Right lobe of liver (tissue), 6 donors: ENCODE measurements around the gene SOWAHC. TPM values are rescaled to one million over a fixed set of nuclear protein-coding genes. Genes with fewer than 3 reads are reported as not detected.

Experiments
- ATAC-seq, 4 donors: fragments of 200-7000 bp; cut with Tn5 transposase; one replicate each; pipeline ENCODE4 v1.9.1; 2020; ENCODE audit warnings: mild to moderate bottlenecking in 4 of 4, moderate library complexity in 4 of 4
- DNase-seq, 3 donors: peaks; one replicate each; pipeline ENCODE4 v3.0.0-alpha.2; 2020
- H3K27ac ChIP-seq, 3 donors: fragments of 200-600 bp; one replicate each; pipeline ENCODE4 v1.8.0; 2022
- H3K27me3 ChIP-seq, 2 donors: fragments of 200-600 bp; one replicate each; pipeline ENCODE4 v1.8.0; 2022
- H3K36me3 ChIP-seq, 4 donors: fragments of 200-600 bp; sonication (generic) in 1 of 4; one replicate each; pipeline versions ENCODE4 v1.5.1 to v1.8.0; 2017 to 2022; ENCODE audit warnings: control low read depth in 1 of 4
- H3K4me1 ChIP-seq, 4 donors: fragments of 200-600 bp; sonication (generic) in 1 of 4; one replicate each; pipeline versions ENCODE4 v1.5.1 to v1.8.0; 2017 to 2022; ENCODE audit warnings: control low read depth in 1 of 4
- H3K4me3 ChIP-seq, 3 donors: fragments of 200-600 bp; one replicate each; pipeline ENCODE4 v1.8.0; 2022
- H3K9me3 ChIP-seq, 4 donors: fragments of 200-600 bp; sonication (generic) in 1 of 4; one replicate each; pipeline versions ENCODE4 v1.5.1 to v1.8.0; 2017 to 2022; ENCODE audit warnings: control low read depth in 1 of 4
- CTCF ChIP-seq, 4 donors: fragments of 200-600 bp in 3 of 4; fragments of 450-650 bp in 1 of 4; IDR thresholded peaks; one replicate each; pipeline versions ENCODE4 v1.5.1 to v1.8.0; 2016 to 2022; ENCODE audit warnings: antibody characterized with exemption in 4 of 4, mild to moderate bottlenecking in 2 of 4
- POLR2A ChIP-seq: fragments of 450-650 bp; IDR thresholded peaks from one replicate; pipeline ENCODE4 v1.6.1; 2017; ENCODE audit warnings: antibody characterized with exemption, mild to moderate bottlenecking
- WGBS: methylation state at CpG from one replicate; pipeline ENCODE4 v1.1.6; 2018; ENCODE audit warnings: low coverage, low lambda C conversion rate; ENCODE audit not compliant: insufficient coverage; ENCODE audit errors: missing lambda C conversion rate; 5-methylcytosine and 5-hydroxymethylcytosine counted together
- intact Hi-C, 2 donors: fragments of 100-400 bp; cut with DNase I; formaldehyde crosslinking; loops; one replicate each; pipeline versions ENCODE4 v1.11.2 to v1.14.1; 2022
- total RNA-seq, 6 experiments: library from RNA; depleted of rRNA in 2 of 6; stranded (reverse); fragments of >200 nt in 2 of 6; fragmentation: NEBNext Ultra II Directional in 3 of 6; extraction: Animal tissue kit (Norgen Biotek cat#: 25700) in 3 of 6; gene quantifications; one replicate each; pipeline versions ENCODE4 v1.1.0 to v1.2.4, GENCODE V29; 2016 to 2023
- donor health status: DM: no; HTN: yes; CAD: no.
- donor health status: DM: no; HTN: no; CAD: no.
- donor health status: DM: no; HTN: no; CAD: no.
- donor health status: DM: no; HTN: yes; CAD: no.
- donor health status: DM: no; HTN: yes; CAD: no.

Gene SOWAHC
- total RNA-seq, 6 experiments from 2014 or later = 13.0 to 55.1 (median 34.4) TPM

GRCh38 chr2:109586687-109587086 is 27.5 kb upstream of the SOWAHC start:
- Histone ChIP-seq H3K4me1 (no peaks in the 10 kb centered on the region), H3K4me3 (no peak overlapping the region), H3K9me3 (no peaks in the 10 kb centered on the region), H3K36me3 (no peaks in the 10 kb centered on the region), H3K27ac (no peak overlapping the region), H3K27me3 (no peaks in the 10 kb centered on the region)
- ATAC-seq (no peak), DNase-seq (no peak)
- intact Hi-C loops = no loop called here
- no peak for TF ChIP-seq POLR2A

- H3K4me1 ChIP-seq = no peaks in the 10 kb centered on the region
- H3K36me3 ChIP-seq = no peaks in the 10 kb centered on the region
- ATAC-seq (no peak), DNase-seq (no peak)
- no peak overlapping the region for H3K27ac ChIP-seq
- H3K9me3 ChIP-seq = no peaks in the 10 kb centered on the region
- no peak overlapping the region for H3K4me3 ChIP-seq
- no peak for TF ChIP-seq POLR2A
- TF ChIP-seq CTCF (IDR thresholded peaks at IDR 0.05) = no peak
- no peaks in the 10 kb centered on the region for H3K27me3 ChIP-seq
- intact Hi-C loops = no loop called here
These were observed 23.0 kb upstream of the SOWAHC start for GRCh38 chr2:109591206-109591605.

GRCh38 chr2:109592905-109593304 is 21.3 kb upstream of the SOWAHC start:
- ATAC-seq = no peak

GRCh38 chr2:109594246-109594885 is 19.8 kb upstream of the SOWAHC start:
- no peaks in the 10 kb centered on the region for H3K27me3 ChIP-seq
- no peak overlapping the region for H3K27ac ChIP-seq

More at GRCh38 chr2:109592905-109593304, 21.3 kb upstream of the SOWAHC start:
- H3K27ac ChIP-seq = no peak overlapping the region
- no peak overlapping the region for H3K4me3 ChIP-seq
- intact Hi-C loops = no loop called here
- no peaks in the 10 kb centered on the region for H3K27me3 ChIP-seq
- DNase-seq = no peak
- 93% methylated on average over 3 of the region's 3 CpGs for WGBS
- TF ChIP-seq CTCF (IDR thresholded peaks at IDR 0.05) (no peak), POLR2A (no peak)
- no peaks in the 10 kb centered on the region for H3K36me3 ChIP-seq
- H3K9me3 ChIP-seq = no peaks in the 10 kb centered on the region
- no peaks in the 10 kb centered on the region for H3K4me1 ChIP-seq

GRCh38 chr2:109595644-109596043 is 18.5 kb upstream of the SOWAHC start:
- Histone ChIP-seq H3K27ac (no peak overlapping the region), H3K4me1 (no peaks in the 10 kb centered on the region), H3K9me3 (no peaks in the 10 kb centered on the region), H3K27me3 (no peaks in the 10 kb centered on the region), H3K36me3 (no peaks in the 10 kb centered on the region), H3K4me3 (no peak overlapping the region)
- WGBS = 78% methylated on average over 4 of the region's 4 CpGs
- no peak for TF ChIP-seq CTCF (IDR thresholded peaks at IDR 0.05)
- TF ChIP-seq POLR2A = no peak
- ATAC-seq (no peak), DNase-seq (no peak)
- intact Hi-C loops = no loop called here

More at GRCh38 chr2:109594246-109594885, 19.8 kb upstream of the SOWAHC start:
- 93% methylated on average over 13 of the region's 16 CpGs for WGBS
- Histone ChIP-seq H3K4me3 (no peak overlapping the region), H3K36me3 (no peaks in the 10 kb centered on the region), H3K9me3 (no peaks in the 10 kb centered on the region), H3K4me1 (no peaks in the 10 kb centered on the region)
- no peak for ATAC-seq
- intact Hi-C loops = no loop called here
- TF ChIP-seq POLR2A (no peak), CTCF (IDR thresholded peaks at IDR 0.05) (no peak)
- no peak for DNase-seq
